A673 (cell line): ENCODE measurements around the gene DPM1. TPM values are rescaled to one million over a fixed set of nuclear protein-coding genes. Genes with fewer than 3 reads are reported as not detected.
"Not testable (repeated sequence)": the region's sequence is repeated elsewhere in the genome, so short reads cannot be mapped to it uniquely, and the experiment has no call there.

Experiments used
- BruUV-seq: library from RNA; stranded (reverse); fragments of 400-500 nt; replicated peaks from 2 replicates; lab custom pipeline; 2021; lab: Mats Ljungman, UMichigan
- CTCF ChIA-PET: fragments of 300-600 bp; sonication (Branson Sonifier 250); formaldehyde crosslinking; loops from one replicate; lab custom pipeline; 2022; ENCODE audit warnings: antibody characterized with exemption; lab: Charles Lee
- POLR2A ChIA-PET: fragments of 300-600 bp; sonication (Branson Sonifier 250); formaldehyde crosslinking; loops from one replicate; lab custom pipeline; 2022; ENCODE audit warnings: antibody characterized with exemption; ENCODE audit not compliant: low non-redundant PET; lab: Charles Lee
- DNase-seq: peaks from one replicate; pipeline ENCODE4 v3.0.0-alpha.2; 2015; ENCODE audit warnings: low spot score
- H3K27ac ChIP-seq: fragments of 200-600 bp; sonication (generic); 2 replicates; pipeline ENCODE4 v1.5.1; 2016; ENCODE audit warnings: mixed run types, low read depth, mild to moderate bottlenecking, mixed read lengths, antibody characterized with exemption, low read length; ENCODE audit not compliant: poor library complexity, severe bottlenecking
- H3K27me3 ChIP-seq: fragments of 200-600 bp; sonication (generic); replicated peaks from 2 replicates; pipeline ENCODE4 v1.6.1; 2017; ENCODE audit warnings: mixed run types, low read depth, mild to moderate bottlenecking, mixed read lengths, antibody characterized with exemption, low read length; ENCODE audit not compliant: insufficient read depth, poor library complexity
- H3K36me3 ChIP-seq: fragments of 200-600 bp; sonication (generic); 2 replicates; pipeline ENCODE4 v1.6.1; 2016; ENCODE audit warnings: mixed run types, mild to moderate bottlenecking, mixed read lengths, antibody characterized with exemption, low read length; ENCODE audit not compliant: insufficient read depth, poor library complexity, severe bottlenecking
- H3K4me1 ChIP-seq: fragments of 200-600 bp; sonication (generic); 2 replicates; pipeline ENCODE4 v1.6.1; 2017; ENCODE audit warnings: mixed run types, mild to moderate bottlenecking, mixed read lengths, antibody characterized with exemption, low read length; ENCODE audit not compliant: insufficient read depth, poor library complexity, severe bottlenecking
- H3K4me3 ChIP-seq: fragments of 200-600 bp; sonication (generic); 2 replicates; pipeline ENCODE4 v1.5.1; 2016; ENCODE audit warnings: low read depth, mixed run types, mild to moderate bottlenecking, mixed read lengths, low read length; ENCODE audit not compliant: poor library complexity, severe bottlenecking
- H3K9me3 ChIP-seq: fragments of 200-600 bp; sonication (generic); 2 replicates; pipeline ENCODE4 v1.6.1; 2016; ENCODE audit warnings: mixed run types, low read depth, mild to moderate bottlenecking, mixed read lengths, antibody characterized with exemption, low read length; ENCODE audit not compliant: poor library complexity, severe bottlenecking
- EZH2 ChIP-seq: fragments of 200-600 bp; sonication (generic); IDR thresholded peaks from 2 replicates; pipeline ENCODE4 v1.6.1; 2017; ENCODE audit warnings: borderline replicate concordance, low read depth, mild to moderate bottlenecking, mixed read lengths, antibody characterized with exemption, low read length; ENCODE audit not compliant: poor library complexity, severe bottlenecking
- intact Hi-C: fragments of 100-400 bp; cut with micrococcal nuclease; formaldehyde crosslinking; loops from one replicate; pipeline ENCODE4 v1.10.0; 2022; ENCODE audit not compliant: unreplicated experiment
- total RNA-seq: library from RNA; stranded (reverse); gene quantifications from 2 replicates; pipeline ENCODE4 v1.2.3, GENCODE V29; 2021
- TF ChIP-seq, protein P1 (sequence below): fragments of 300-800, 200-600 bp; sonication (generic); conservative IDR thresholded peaks from 2 replicates; pipeline ENCODE4 v1.5.1; 2017; ENCODE audit warnings: low read depth, mild to moderate bottlenecking, antibody characterized with exemption, low read length, moderate library complexity, mixed read lengths

The DPM1 gene
- total RNA-seq, 1 experiment from 2014 or later, result 65.5 TPM

DNA sequence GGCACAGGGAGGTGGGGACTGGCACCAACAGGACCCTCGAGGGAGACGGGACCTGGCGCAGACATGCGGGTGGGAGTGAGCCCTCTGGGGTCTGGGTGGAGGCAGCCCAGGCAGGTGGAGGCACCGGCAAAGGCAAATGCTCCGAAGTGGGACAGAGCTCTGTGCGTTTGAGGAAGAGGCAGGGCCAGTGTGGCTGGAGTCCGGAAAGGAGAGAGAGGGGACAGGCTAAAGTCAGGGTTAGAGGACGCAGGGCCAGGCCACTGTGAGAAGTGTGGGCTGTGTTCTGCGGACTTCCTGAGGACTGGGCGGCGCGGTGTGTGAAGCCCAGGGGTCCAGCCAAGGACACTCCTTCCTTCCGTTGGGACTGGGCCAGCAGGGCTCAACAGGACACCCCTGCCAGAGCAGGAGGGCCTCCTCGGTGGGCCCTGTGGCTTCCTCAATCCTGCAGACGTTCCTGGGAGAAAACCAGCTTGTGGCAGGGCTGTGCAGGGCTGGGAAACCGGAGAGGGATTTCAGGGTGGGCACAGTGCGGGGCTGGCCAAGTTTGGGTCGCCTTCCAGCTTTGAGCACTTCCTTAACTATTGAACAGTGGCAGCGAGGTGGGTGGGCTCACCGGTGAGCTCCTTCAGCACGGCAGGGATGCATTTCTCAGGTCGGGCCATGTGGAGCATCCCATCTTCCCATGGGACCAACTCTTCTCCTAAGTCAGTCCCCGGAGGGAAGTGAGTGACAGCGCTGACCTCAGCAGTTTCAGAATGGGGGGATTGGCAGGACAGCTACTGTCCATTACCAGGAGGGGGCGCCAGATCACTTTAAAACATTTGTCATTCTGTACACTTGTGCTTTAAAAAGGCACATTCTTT lies 22.8 kb upstream of the DPM1 start:
- Histone ChIP-seq H3K9me3 (no peaks in the 10 kb centered on the region), H3K27me3 (no peaks in the 10 kb centered on the region), H3K4me1 (no peaks in the 10 kb centered on the region), H3K36me3 (no peaks in the 10 kb centered on the region), H3K4me3 (no peak overlapping the region), H3K27ac (no peak overlapping the region)
- intact Hi-C loops, result loop anchor here (10.0 kb wide), 1 partner anchor 614 kb away; no protein-coding TSS in a partner anchor
- BruUV-seq, result no TSS peak
- peak; percentile 84 for DNase-seq
- ChIA-PET CTCF (interaction anchor here (0.6 to 1.2 kb wide), 5 partner anchors 12 to 345 kb away, joined by 3 read pairs; partner anchors contain the start of gene BCAS4), POLR2A (no interaction called here)
- no peak for TF ChIP-seq EZH2
- TF ChIP-seq, protein P1, sequence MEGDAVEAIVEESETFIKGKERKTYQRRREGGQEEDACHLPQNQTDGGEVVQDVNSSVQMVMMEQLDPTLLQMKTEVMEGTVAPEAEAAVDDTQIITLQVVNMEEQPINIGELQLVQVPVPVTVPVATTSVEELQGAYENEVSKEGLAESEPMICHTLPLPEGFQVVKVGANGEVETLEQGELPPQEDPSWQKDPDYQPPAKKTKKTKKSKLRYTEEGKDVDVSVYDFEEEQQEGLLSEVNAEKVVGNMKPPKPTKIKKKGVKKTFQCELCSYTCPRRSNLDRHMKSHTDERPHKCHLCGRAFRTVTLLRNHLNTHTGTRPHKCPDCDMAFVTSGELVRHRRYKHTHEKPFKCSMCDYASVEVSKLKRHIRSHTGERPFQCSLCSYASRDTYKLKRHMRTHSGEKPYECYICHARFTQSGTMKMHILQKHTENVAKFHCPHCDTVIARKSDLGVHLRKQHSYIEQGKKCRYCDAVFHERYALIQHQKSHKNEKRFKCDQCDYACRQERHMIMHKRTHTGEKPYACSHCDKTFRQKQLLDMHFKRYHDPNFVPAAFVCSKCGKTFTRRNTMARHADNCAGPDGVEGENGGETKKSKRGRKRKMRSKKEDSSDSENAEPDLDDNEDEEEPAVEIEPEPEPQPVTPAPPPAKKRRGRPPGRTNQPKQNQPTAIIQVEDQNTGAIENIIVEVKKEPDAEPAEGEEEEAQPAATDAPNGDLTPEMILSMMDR, result peak; percentile 95

DNA sequence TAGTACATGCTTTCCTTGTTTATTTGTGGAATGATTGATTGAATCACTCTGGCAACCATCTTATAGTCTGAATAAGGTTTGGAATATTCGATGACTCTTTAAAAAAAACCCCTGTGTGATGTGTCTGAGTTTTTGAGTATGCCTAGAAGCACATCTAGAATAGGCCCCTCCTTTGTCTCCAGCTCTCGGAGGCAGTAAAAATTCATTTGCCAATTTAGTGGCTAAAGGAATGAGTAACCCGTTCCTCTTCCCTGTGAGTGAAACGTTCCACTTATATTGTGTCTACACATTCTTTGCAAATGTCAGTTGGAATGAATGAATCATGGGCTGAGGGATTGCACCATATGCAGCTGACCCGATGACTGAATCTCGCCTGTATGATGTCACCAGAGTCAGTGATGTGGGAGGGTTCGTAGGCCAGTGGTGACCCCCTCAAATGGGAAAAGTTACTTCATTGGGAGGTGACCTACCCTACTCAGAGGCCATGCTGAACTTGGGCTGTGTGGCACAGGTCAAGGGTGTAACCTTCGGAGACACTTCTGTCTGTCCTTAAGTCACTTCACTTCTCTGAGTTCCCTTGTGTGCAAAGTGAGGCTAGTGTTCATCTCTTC lies 21.8 kb upstream of the DPM1 start:
- ChIA-PET CTCF (no interaction called here), POLR2A (no interaction called here)
- intact Hi-C loops, result loop anchor here (10.0 kb wide), 1 partner anchor 615 kb away; no protein-coding TSS in a partner anchor
- DNase-seq, result peak; percentile 39
- Histone ChIP-seq H3K27me3 (no peaks in the 10 kb centered on the region), H3K36me3 (no peaks in the 10 kb centered on the region), H3K4me1 (no peaks in the 10 kb centered on the region), H3K27ac (no peak overlapping the region), H3K9me3 (no peaks in the 10 kb centered on the region), H3K4me3 (no peak overlapping the region)
- BruUV-seq, result no TSS peak
- TF ChIP-seq, protein P1, result no peak
- no peak for TF ChIP-seq EZH2

DNA sequence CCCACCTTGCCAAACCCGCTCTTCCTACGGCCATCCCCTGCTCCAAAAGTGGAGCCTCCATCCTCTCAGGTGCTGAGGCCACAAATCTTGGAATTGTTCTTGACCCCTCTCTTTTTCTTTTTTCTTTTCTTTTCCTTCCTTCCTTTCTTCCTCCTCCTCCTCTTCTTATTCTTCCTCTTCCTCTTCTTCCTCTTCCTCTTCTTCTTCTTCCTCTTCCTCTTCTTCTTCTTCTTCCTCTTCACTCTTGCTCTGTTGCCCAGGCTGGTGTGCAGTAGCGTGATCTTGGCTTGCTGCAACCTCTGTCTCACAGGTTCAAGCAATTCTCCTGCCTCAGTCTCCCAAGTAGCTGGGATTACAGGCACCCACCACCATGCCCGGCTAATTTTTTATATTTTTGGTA lies 20.2 kb upstream of the DPM1 start:
- POLR2A ChIA-PET, intact Hi-C loops, CTCF ChIA-PET, H3K4me1 ChIP-seq, H3K9me3 ChIP-seq, H3K36me3 ChIP-seq, H3K27me3 ChIP-seq, BruUV-seq, H3K27ac ChIP-seq, H3K4me3 ChIP-seq, DNase-seq: not testable (repeated sequence)
